Right cardiac atrium (tissue), 5 donors: Measurements from ENCODE around the gene EEFSEC. TPM values are rescaled to one million over a fixed set of nuclear protein-coding genes. Genes with fewer than 3 reads are reported as not detected.
A peak's percentile ranks its signal among the peaks of the same experiment; 100 is the strongest.

Experiments
- ATAC-seq, 2 donors: fragments of 200-7000 bp; cut with Tn5 transposase; one replicate each; pipeline versions ENCODE4 v1.8.0 to v1.9.1; 2020; ENCODE audit warnings: moderate library complexity in 2 of 2, mild to moderate bottlenecking in 1 of 2
- DNase-seq, 3 donors: peaks; one replicate each; pipeline ENCODE4 v3.0.0-alpha.2; 2020
- H3K27ac ChIP-seq: one replicate; pipeline ENCODE4 v1.5.1; 2013; ENCODE audit warnings: mild to moderate bottlenecking, low read length, control low read depth, moderate library complexity
- H3K27me3 ChIP-seq: one replicate; pipeline ENCODE4 v1.6.1; 2013; ENCODE audit not compliant: control insufficient read depth, insufficient read depth
- H3K4me1 ChIP-seq: one replicate; pipeline ENCODE4 v1.6.1; 2013; ENCODE audit warnings: low read length; ENCODE audit not compliant: control insufficient read depth, insufficient read depth
- H3K4me3 ChIP-seq: one replicate; pipeline ENCODE4 v1.5.1; 2013; ENCODE audit warnings: low read length, control low read depth
- H3K9me3 ChIP-seq: one replicate; pipeline ENCODE4 v1.6.1; 2013; ENCODE audit warnings: low read length; ENCODE audit not compliant: control insufficient read depth
- WGBS: extraction: QIAGEN DNeasy Blood & Tissue Kit; methylation state at CpG from one replicate; pipeline ENCODE4 v1.1.7; 2013; 5-methylcytosine and 5-hydroxymethylcytosine counted together
- intact Hi-C, 4 donors: fragments of 100-400 bp; cut with DNase I; formaldehyde crosslinking; loops; one replicate each; pipeline versions ENCODE4 v1.11.0 to v1.14.0; 2022 to 2023
- polyA plus RNA-seq: library from polyadenylated mRNA; stranded (reverse); fragments of 200-250 nt; gene quantifications from one replicate; pipeline ENCODE4 v1.2.3, GENCODE V29; 2013
- total RNA-seq, 4 donors: library from RNA; stranded (reverse); fragmentation: NEBNext Ultra II Directional; extraction: Animal tissue kit (Norgen Biotek cat#: 25700); gene quantifications; one replicate each; pipeline ENCODE4 v1.2.1, GENCODE V29; 2021
- donor health status: healthy with polysubstance abuse.
- donor health status: DM: no; HTN: yes; CAD: no.
- donor health status: DM: no; HTN: no; CAD: no.
- donor health status: DM: no; HTN: yes; CAD: no; lungs with severe emphysema.
- donor health status: DM: yes; HTN: yes; CAD: no.

EEFSEC gene
- total and polyA plus RNA-seq, 5 donors, result 14.7 to 17.6 (median 15.6) TPM

GRCh38 chr3:128217702-128218547, 64.6 kb downstream of the EEFSEC start:
- DNase-seq (no peak), ATAC-seq (no peak)
- Histone ChIP-seq H3K27me3 (no peaks in the 10 kb centered on the region), H3K4me3 (no peak overlapping the region), H3K4me1 (peaks cover 5% of the 10 kb centered on the region), H3K9me3 (no peaks in the 10 kb centered on the region), H3K27ac (no peak overlapping the region)
- WGBS, result 60% methylated on average over 6 of the region's 6 CpGs
- intact Hi-C loops, result no loop called here

GRCh38 chr3:128218548-128219257, 65.4 kb downstream of the EEFSEC start:
- no peaks in the 10 kb centered on the region for H3K27me3 ChIP-seq
- no peak overlapping the region for H3K27ac ChIP-seq
- H3K9me3 ChIP-seq, result no peaks in the 10 kb centered on the region
- no peak for ATAC-seq
- H3K4me1 ChIP-seq, result peaks cover 5% of the 10 kb centered on the region
- intact Hi-C loops, result no loop called here
- DNase-seq, result no peak
- WGBS, result 79% methylated on average over 13 of the region's 13 CpGs
- H3K4me3 ChIP-seq, result no peak overlapping the region

- 94% methylated on average over 3 of the region's 3 CpGs for WGBS
- ATAC-seq (no peak), DNase-seq (no peak)
- intact Hi-C loops, result no loop called here
- Histone ChIP-seq H3K27ac (no peak overlapping the region), H3K9me3 (no peaks in the 10 kb centered on the region), H3K27me3 (no peaks in the 10 kb centered on the region), H3K4me1 (peaks cover 5% of the 10 kb centered on the region), H3K4me3 (no peak overlapping the region)
Observed at GRCh38 chr3:128221328-128221727, 68.0 kb downstream of the EEFSEC start.

- H3K4me3 ChIP-seq, result no peak overlapping the region
- intact Hi-C loops, result no loop called here
- no peak for ATAC-seq
- H3K27ac ChIP-seq, result no peak overlapping the region
- no peaks in the 10 kb centered on the region for H3K9me3 ChIP-seq
- no peaks in the 10 kb centered on the region for H3K27me3 ChIP-seq
- peaks cover 2% of the 10 kb centered on the region for H3K4me1 ChIP-seq
- no peak for DNase-seq
Observed at GRCh38 chr3:128222796-128223385, 69.6 kb downstream of the EEFSEC start.

- peaks cover 4% of the 10 kb centered on the region for H3K4me1 ChIP-seq
- H3K9me3 ChIP-seq, result no peaks in the 10 kb centered on the region
- WGBS, result 76% methylated on average over 8 of the region's 8 CpGs
- ATAC-seq (no peak), DNase-seq (no peak)
- intact Hi-C loops, result no loop called here
- no peak overlapping the region for H3K4me3 ChIP-seq
- H3K27me3 ChIP-seq, result no peaks in the 10 kb centered on the region
- no peak overlapping the region for H3K27ac ChIP-seq
Observed at GRCh38 chr3:128226186-128226725, 73.0 kb downstream of the EEFSEC start.

- DNase-seq, result peak; percentile 42 to 75 (median 71)
- WGBS, result 58% methylated on average over 5 of the region's 5 CpGs
- intact Hi-C loops, result no loop called here
Observed at GRCh38 chr3:128226795-128227395, 73.6 kb downstream of the EEFSEC start.

GRCh38 chr3:128227507-128227906, 74.2 kb downstream of the EEFSEC start:
- no peak overlapping the region for H3K4me3 ChIP-seq
- ATAC-seq, result no peak
- H3K27me3 ChIP-seq, result no peaks in the 10 kb centered on the region
- no peak overlapping the region for H3K27ac ChIP-seq
- H3K9me3 ChIP-seq, result no peaks in the 10 kb centered on the region
- DNase-seq, result no peak
- intact Hi-C loops, result no loop called here
- H3K4me1 ChIP-seq, result peaks cover 4% of the 10 kb centered on the region
- 81% methylated on average over 4 of the region's 4 CpGs for WGBS

More at GRCh38 chr3:128226795-128227395, 73.6 kb downstream of the EEFSEC start:
- ATAC-seq, result peak; percentile 55 to 72
- no peak overlapping the region for H3K27ac ChIP-seq
- no peaks in the 10 kb centered on the region for H3K27me3 ChIP-seq
- no peaks in the 10 kb centered on the region for H3K9me3 ChIP-seq
- no peak overlapping the region for H3K4me3 ChIP-seq
- H3K4me1 ChIP-seq, result peaks cover 4% of the 10 kb centered on the region

GRCh38 chr3:128228366-128228910, 75.2 kb downstream of the EEFSEC start:
- ATAC-seq (peak in 1 of 2 donors; percentile 15), DNase-seq (no peak)
- intact Hi-C loops, result no loop called here
- 92% methylated on average over 5 of the region's 5 CpGs for WGBS
- no peaks in the 10 kb centered on the region for H3K9me3 ChIP-seq
- H3K27ac ChIP-seq, result no peak overlapping the region
- H3K4me1 ChIP-seq, result peaks cover 5% of the 10 kb centered on the region
- H3K27me3 ChIP-seq, result no peaks in the 10 kb centered on the region
- H3K4me3 ChIP-seq, result no peak overlapping the region

- peak; percentile 31 to 73 for ATAC-seq
- intact Hi-C loops, result no loop called here
- DNase-seq, result peak in 2 of 3 donors; percentile 65 to 71
Observed at GRCh38 chr3:128229106-128229857, 76.0 kb downstream of the EEFSEC start.

GRCh38 chr3:128231606-128232005, 78.3 kb downstream of the EEFSEC start:
- H3K4me1 ChIP-seq, result peaks cover 5% of the 10 kb centered on the region
- DNase-seq, result no peak
- no peaks in the 10 kb centered on the region for H3K27me3 ChIP-seq
- no peak for ATAC-seq
- H3K4me3 ChIP-seq, result no peak overlapping the region
- no peaks in the 10 kb centered on the region for H3K9me3 ChIP-seq
- intact Hi-C loops, result no loop called here
- no peak overlapping the region for H3K27ac ChIP-seq
- WGBS, result 62% methylated on average over 6 of the region's 6 CpGs

More at GRCh38 chr3:128229106-128229857, 76.0 kb downstream of the EEFSEC start:
- peaks cover 5% of the 10 kb centered on the region for H3K4me1 ChIP-seq
- no peak overlapping the region for H3K4me3 ChIP-seq
- peak overlapping the region; percentile 75 for H3K27ac ChIP-seq
- H3K9me3 ChIP-seq, result no peaks in the 10 kb centered on the region
- whole genome bisulfite sequencing, result 61% methylated on average over 11 of the region's 11 CpGs
- H3K27me3 ChIP-seq, result no peaks in the 10 kb centered on the region
